Neuronal stem cell (in vitro differentiated cells): ENCODE results near the gene MTA3. TPM values are rescaled to one million over a fixed set of nuclear protein-coding genes. Genes with fewer than 3 reads are reported as not detected.

Experiments
- small RNA-seq: library from polyadenylated mRNA; stranded (forward); fragments of <200 nt; extraction: miRNeasy Mini kit (QIAGEN cat#:217004); gene quantifications from one replicate; pipeline ENCODE3, GENCODE V24; 2013; ENCODE audit not compliant: insufficient read depth

The MTA3 gene

Small RNAs within 50 kb of the gene (small RNA-seq; reads per million reads assigned to genes)
- gene AC074375.1 (not detected), gene RNU6-137P (not detected)
